Right lobe of liver (tissue), 6 donors: ENCODE data around the gene EPHA3. TPM values are rescaled to one million over a fixed set of nuclear protein-coding genes. Genes with fewer than 3 reads are reported as not detected.

Experiments used
- ATAC-seq, 4 donors: fragments of 200-7000 bp; cut with Tn5 transposase; one replicate each; pipeline ENCODE4 v1.9.1; 2020; ENCODE audit warnings: mild to moderate bottlenecking in 4 of 4, moderate library complexity in 4 of 4
- DNase-seq, 3 donors: peaks; one replicate each; pipeline ENCODE4 v3.0.0-alpha.2; 2020
- H3K27ac ChIP-seq, 3 donors: fragments of 200-600 bp; one replicate each; pipeline ENCODE4 v1.8.0; 2022
- H3K27me3 ChIP-seq, 2 donors: fragments of 200-600 bp; one replicate each; pipeline ENCODE4 v1.8.0; 2022
- H3K36me3 ChIP-seq, 4 donors: fragments of 200-600 bp; sonication (generic) in 1 of 4; one replicate each; pipeline versions ENCODE4 v1.5.1 to v1.8.0; 2017 to 2022; ENCODE audit warnings: control low read depth in 1 of 4
- H3K4me1 ChIP-seq, 4 donors: fragments of 200-600 bp; sonication (generic) in 1 of 4; one replicate each; pipeline versions ENCODE4 v1.5.1 to v1.8.0; 2017 to 2022; ENCODE audit warnings: control low read depth in 1 of 4
- H3K4me3 ChIP-seq, 3 donors: fragments of 200-600 bp; one replicate each; pipeline ENCODE4 v1.8.0; 2022
- H3K9me3 ChIP-seq, 4 donors: fragments of 200-600 bp; sonication (generic) in 1 of 4; one replicate each; pipeline versions ENCODE4 v1.5.1 to v1.8.0; 2017 to 2022; ENCODE audit warnings: control low read depth in 1 of 4
- CTCF ChIP-seq, 4 donors: fragments of 200-600 bp in 3 of 4; fragments of 450-650 bp in 1 of 4; IDR thresholded peaks; one replicate each; pipeline versions ENCODE4 v1.5.1 to v1.8.0; 2016 to 2022; ENCODE audit warnings: antibody characterized with exemption in 4 of 4, mild to moderate bottlenecking in 2 of 4
- POLR2A ChIP-seq: fragments of 450-650 bp; IDR thresholded peaks from one replicate; pipeline ENCODE4 v1.6.1; 2017; ENCODE audit warnings: antibody characterized with exemption, mild to moderate bottlenecking
- WGBS: methylation state at CpG from one replicate; pipeline ENCODE4 v1.1.6; 2018; ENCODE audit warnings: low coverage, low lambda C conversion rate; ENCODE audit not compliant: insufficient coverage; ENCODE audit errors: missing lambda C conversion rate; 5-methylcytosine and 5-hydroxymethylcytosine counted together
- intact Hi-C, 2 donors: fragments of 100-400 bp; cut with DNase I; formaldehyde crosslinking; loops; one replicate each; pipeline versions ENCODE4 v1.11.2 to v1.14.1; 2022
- total RNA-seq, 6 experiments: library from RNA; depleted of rRNA in 2 of 6; stranded (reverse); fragments of >200 nt in 2 of 6; fragmentation: NEBNext Ultra II Directional in 3 of 6; extraction: Animal tissue kit (Norgen Biotek cat#: 25700) in 3 of 6; gene quantifications; one replicate each; pipeline versions ENCODE4 v1.1.0 to v1.2.4, GENCODE V29; 2016 to 2023
- donor health status: DM: no; HTN: yes; CAD: no.
- donor health status: DM: no; HTN: no; CAD: no.
- donor health status: DM: no; HTN: no; CAD: no.
- donor health status: DM: no; HTN: yes; CAD: no.
- donor health status: DM: no; HTN: yes; CAD: no.

The EPHA3 gene
- total RNA-seq, 6 experiments from 2014 or later, result 0.95 to 2.9 (median 1.5) TPM

GRCh38 chr3:89232155-89232554 is 124.7 kb downstream of the EPHA3 start:
- 62% methylated on average over 2 of the region's 2 CpGs for WGBS
- no peaks in the 10 kb centered on the region for H3K4me1 ChIP-seq
- intact Hi-C loops, result no loop called here
- no peaks in the 10 kb centered on the region for H3K27me3 ChIP-seq
- ATAC-seq (no peak), DNase-seq (no peak)
- H3K27ac ChIP-seq, result no peak overlapping the region
- no peak for TF ChIP-seq CTCF (IDR thresholded peaks at IDR 0.05)
- no peaks in the 10 kb centered on the region for H3K9me3 ChIP-seq
- H3K36me3 ChIP-seq, result no peaks in the 10 kb centered on the region
- no peak overlapping the region for H3K4me3 ChIP-seq

GRCh38 chr3:89234620-89235019 is 127.2 kb downstream of the EPHA3 start:
- no peaks in the 10 kb centered on the region for H3K9me3 ChIP-seq
- no peaks in the 10 kb centered on the region for H3K27me3 ChIP-seq
- H3K4me1 ChIP-seq, result no peaks in the 10 kb centered on the region
- TF ChIP-seq POLR2A (no peak), CTCF (IDR thresholded peaks at IDR 0.05) (no peak)
- no peak overlapping the region for H3K27ac ChIP-seq
- no peaks in the 10 kb centered on the region for H3K36me3 ChIP-seq
- H3K4me3 ChIP-seq, result no peak overlapping the region
- no peak for DNase-seq
- intact Hi-C loops, result no loop called here
- no peak for ATAC-seq

GRCh38 chr3:89238846-89239245 is 131.4 kb downstream of the EPHA3 start:
- intact Hi-C loops, result no loop called here
- DNase-seq (no peak), ATAC-seq (no peak)
- Histone ChIP-seq H3K27ac (no peak overlapping the region), H3K4me3 (no peak overlapping the region), H3K9me3 (no peaks in the 10 kb centered on the region), H3K4me1 (no peaks in the 10 kb centered on the region), H3K27me3 (no peaks in the 10 kb centered on the region), H3K36me3 (no peaks in the 10 kb centered on the region)
- 37% methylated on average over 2 of the region's 2 CpGs for WGBS
- no peak for TF ChIP-seq POLR2A
- no peak for TF ChIP-seq CTCF (IDR thresholded peaks at IDR 0.05)

GRCh38 chr3:89239774-89240173 is 132.4 kb downstream of the EPHA3 start:
- H3K27me3 ChIP-seq, result no peaks in the 10 kb centered on the region
- no peak overlapping the region for H3K27ac ChIP-seq
- TF ChIP-seq CTCF (IDR thresholded peaks at IDR 0.05), result no peak
- TF ChIP-seq POLR2A, result no peak
- WGBS, result 0% methylated on average over 1 of the region's 1 CpG
- DNase-seq, result no peak
- no peaks in the 10 kb centered on the region for H3K9me3 ChIP-seq
- no peak for ATAC-seq
- intact Hi-C loops, result no loop called here
- no peaks in the 10 kb centered on the region for H3K4me1 ChIP-seq
- H3K36me3 ChIP-seq, result no peaks in the 10 kb centered on the region
- H3K4me3 ChIP-seq, result no peak overlapping the region

- H3K9me3 ChIP-seq, result no peaks in the 10 kb centered on the region
- 47% methylated on average over 2 of the region's 2 CpGs for WGBS
- no peak overlapping the region for H3K27ac ChIP-seq
- intact Hi-C loops, result no loop called here
- H3K27me3 ChIP-seq, result no peaks in the 10 kb centered on the region
- no peak for ATAC-seq
- no peak overlapping the region for H3K4me3 ChIP-seq
- TF ChIP-seq CTCF (IDR thresholded peaks at IDR 0.05), result no peak
- TF ChIP-seq POLR2A, result no peak
- no peaks in the 10 kb centered on the region for H3K4me1 ChIP-seq
- no peak for DNase-seq
- H3K36me3 ChIP-seq, result no peaks in the 10 kb centered on the region
These were observed 138.2 kb downstream of the EPHA3 start for GRCh38 chr3:89245612-89246011.
